GM18526 (cell line): ENCODE data around the gene ZNF608.

Experiments used
- POLR2A ChIP-seq: IDR thresholded peaks from 3 replicates; pipeline ENCODE4 v1.6.1; 2011; ENCODE audit not compliant: insufficient read length; ENCODE audit errors: extremely low read depth

The ZNF608 gene

GRCh38 chr5:124702525-124702924 is 43.9 kb downstream of the ZNF608 start:
- no peak for TF ChIP-seq POLR2A

GRCh38 chr5:124701873-124702425 is 44.5 kb downstream of the ZNF608 start:
- TF ChIP-seq POLR2A, result no peak

GRCh38 chr5:124701016-124701415 is 45.4 kb downstream of the ZNF608 start:
- no peak for TF ChIP-seq POLR2A

GRCh38 chr5:124700333-124700732 is 46.1 kb downstream of the ZNF608 start:
- TF ChIP-seq POLR2A, result no peak

- TF ChIP-seq POLR2A, result no peak
These were observed 47.7 kb downstream of the ZNF608 start for GRCh38 chr5:124698770-124699169.

GRCh38 chr5:124697933-124698591 is 48.4 kb downstream of the ZNF608 start:
- no peak for TF ChIP-seq POLR2A

GRCh38 chr5:124697501-124697900 is 48.9 kb downstream of the ZNF608 start:
- no peak for TF ChIP-seq POLR2A

- TF ChIP-seq POLR2A, result no peak
These were observed 49.5 kb downstream of the ZNF608 start for GRCh38 chr5:124696898-124697297.
